ENCODE results near the gene SECTM1. TPM values are rescaled to one million over a fixed set of nuclear protein-coding genes. Genes with fewer than 3 reads are reported as not detected.

SECTM1 gene
- total RNA-seq, 1 donor from 2014 or later: 22.2 TPM

DNA sequence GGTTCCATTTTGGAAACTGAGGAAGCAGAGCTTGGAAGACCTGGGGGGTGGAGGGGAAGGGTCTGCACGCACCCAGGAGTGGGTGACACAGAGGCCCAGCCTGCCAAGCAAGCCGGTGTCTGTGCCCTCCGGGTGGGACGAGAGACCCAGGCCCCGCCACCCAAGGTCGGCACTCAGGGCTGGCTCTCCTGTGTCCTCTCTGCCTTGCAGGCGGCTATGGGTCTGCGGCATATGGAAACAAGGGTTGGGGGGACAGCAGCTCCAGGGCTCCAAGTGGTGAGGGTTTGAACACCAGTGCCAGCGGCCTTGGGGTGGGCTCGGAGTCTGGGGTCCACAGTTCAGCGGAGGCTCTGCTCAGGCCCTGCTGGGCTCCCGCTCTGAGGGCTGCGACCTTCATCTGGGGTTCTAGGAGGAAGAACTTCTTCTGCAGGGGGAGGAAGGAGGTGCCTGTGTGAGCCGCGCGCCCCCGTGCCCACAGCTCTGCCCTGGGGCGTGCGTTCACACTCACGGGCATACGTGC lies 11.6 kb downstream of the SECTM1 start:
- no peak for DNase-seq (ENCODE audit: low spot score)
- ATAC-seq: no peak
- intact Hi-C loops (cut with DNase I): loop anchor here (5.0 to 10.0 kb wide), 2 partner anchors 85 to 117 kb away; no protein-coding TSS in a partner anchor

DNA sequence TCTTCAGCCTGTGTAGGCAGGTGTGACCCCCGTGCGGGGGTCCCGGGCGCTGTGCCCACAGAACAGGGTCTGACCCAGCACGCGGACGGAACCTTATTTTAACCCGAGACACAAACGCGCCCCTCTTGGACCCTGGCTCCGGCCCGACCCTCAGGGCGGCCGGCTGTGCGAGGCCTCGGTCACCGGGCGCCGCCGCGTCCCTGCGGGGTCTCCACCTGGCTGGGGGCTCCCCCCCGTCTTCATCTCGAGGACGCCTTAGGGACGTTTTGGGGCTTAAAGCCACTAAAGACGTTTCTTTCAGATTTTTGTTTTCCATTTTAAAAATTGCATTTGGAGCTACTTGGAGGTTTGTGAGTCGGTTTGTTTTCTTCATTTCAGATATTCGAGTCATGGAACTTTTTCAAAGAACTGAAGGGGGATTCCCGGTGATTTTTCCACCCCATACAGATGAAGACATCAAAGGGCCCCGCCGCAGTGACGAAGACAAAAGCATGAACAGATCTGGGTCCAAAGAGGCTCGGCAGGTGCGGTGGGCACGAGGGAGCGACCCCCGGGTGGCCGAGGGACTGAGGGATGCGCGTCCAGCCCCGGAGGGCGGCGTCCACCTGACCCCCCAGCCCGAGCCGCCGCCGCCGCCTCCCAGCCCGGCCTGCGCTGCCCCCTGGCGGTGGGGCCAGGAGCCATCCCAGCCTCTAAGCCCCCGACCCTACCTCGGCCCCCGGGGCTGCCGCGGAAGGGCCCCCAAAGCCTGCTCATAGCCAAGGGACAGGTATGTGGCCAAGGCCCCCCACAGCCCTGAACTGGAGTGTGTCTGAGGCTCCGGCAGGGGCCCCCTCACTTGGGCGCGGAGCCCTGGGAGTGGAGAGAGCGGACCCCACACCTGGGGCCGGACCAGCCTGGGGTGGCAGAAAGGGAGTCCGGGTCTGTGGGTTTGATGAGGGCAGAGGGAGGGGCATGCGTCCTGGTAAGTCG lies 12.3 kb downstream of the SECTM1 start:
- no peak for DNase-seq (ENCODE audit: low spot score)
- ATAC-seq: peak; percentile 35
- intact Hi-C loops (cut with DNase I): loop anchor here (5.0 to 10.0 kb wide), 2 partner anchors 84 to 116 kb away; no protein-coding TSS in a partner anchor

DNA sequence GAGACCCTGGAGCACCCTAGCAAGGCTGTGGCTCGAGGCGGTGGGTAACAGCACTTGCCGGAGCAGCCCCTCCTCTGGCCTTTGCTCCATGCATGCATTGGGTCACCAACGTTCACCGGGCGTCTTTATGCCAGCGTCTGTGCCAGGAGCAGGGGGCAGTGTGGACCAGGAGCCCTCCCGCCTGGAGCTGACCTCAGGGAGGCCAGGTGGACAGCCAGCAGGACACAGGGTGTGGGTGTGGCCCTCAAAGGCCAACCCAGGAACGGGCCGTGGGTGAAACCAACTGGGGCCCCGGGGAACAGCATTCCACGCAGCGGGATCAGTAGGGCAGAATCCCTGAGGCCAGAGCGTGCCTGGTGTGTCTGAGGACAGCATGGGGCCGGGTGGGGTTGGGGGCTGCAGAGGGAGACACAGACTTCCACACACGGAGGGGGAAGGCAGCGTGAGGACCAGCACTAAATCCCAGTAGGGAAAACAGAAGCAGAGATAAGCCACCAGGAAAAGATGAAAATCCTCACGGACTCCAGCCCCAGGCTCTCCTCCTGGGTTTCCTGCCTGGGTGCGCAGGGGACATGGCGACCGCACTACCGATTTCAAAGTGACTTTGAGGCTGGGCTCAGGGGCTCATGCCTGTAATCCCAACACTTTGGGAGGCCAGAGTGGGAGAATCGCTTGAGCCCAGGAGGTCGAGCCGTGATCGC lies 13.3 kb downstream of the SECTM1 start:
- DNase-seq (ENCODE audit: low spot score) (no peak), ATAC-seq (no peak)
- intact Hi-C loops (cut with DNase I): loop anchor here (5.0 to 10.0 kb wide), 2 partner anchors 83 to 115 kb away; no protein-coding TSS in a partner anchor

DNA sequence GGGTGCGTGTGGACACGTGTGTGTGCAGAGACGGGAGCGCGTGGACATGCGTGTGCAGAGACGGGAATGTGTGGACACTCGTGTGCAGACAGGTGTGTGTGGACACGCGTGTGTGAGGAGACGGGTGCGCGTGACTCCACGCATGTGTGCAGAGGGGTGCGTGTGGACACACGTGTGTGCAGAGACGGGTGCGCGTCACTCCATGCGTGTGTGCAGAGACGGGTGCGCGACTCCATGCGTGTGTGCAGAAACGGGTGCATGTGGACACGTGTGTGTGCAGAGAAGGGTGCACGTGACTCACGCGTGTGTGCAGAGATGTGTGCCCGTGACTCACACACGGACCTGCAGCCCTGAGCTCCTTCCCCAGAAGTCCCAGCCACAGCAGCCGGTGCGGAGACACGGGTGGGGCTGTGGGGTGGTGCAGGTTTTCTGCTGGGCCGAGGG lies 13.9 kb downstream of the SECTM1 start:
- ATAC-seq (no peak), DNase-seq (ENCODE audit: low spot score) (no peak)
- intact Hi-C loops (cut with DNase I): loop anchor here (5.0 to 10.0 kb wide), 3 partner anchors 82 to 275 kb away; no protein-coding TSS in a partner anchor

DNA sequence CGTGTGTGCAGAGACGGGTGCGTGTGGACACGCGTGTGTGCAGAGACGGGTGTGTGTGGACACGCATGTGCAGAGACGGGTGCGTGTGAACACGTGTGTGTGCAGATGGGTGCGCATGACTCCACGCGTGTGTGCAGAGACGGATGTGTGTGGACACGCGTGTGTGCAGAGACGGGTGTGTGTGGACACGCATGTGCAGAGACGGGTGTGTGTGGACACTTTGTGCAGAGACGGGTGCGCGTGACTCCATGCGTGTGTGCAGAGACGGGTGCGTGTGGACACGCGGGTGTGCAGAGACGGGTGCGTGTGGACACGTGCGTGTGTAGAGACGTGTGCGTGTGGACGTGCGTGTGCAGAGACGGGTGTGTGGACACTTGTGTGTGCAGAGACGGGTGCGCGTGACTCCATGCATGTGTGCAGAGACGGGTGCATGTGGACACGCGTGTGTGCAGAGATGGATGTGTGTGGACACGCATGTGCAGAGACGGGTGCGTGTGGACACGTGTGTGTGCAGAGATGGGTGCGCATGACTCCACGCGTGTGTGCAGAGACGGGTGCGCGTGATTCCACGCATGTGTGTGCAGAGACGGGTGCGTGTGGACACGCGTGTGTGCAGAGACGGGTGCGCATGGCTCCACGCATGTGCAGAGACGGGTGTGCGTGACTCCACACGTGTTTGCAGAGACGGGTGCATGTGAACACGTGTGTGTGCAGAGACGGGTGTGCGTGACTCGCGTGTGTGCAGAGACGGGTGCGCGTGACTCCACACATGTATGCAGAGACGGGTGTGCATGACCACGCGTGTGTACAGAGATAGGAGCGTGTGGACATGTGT lies 14.6 kb downstream of the SECTM1 start:
- DNase-seq (ENCODE audit: low spot score): no peak
- ATAC-seq: no peak
- intact Hi-C loops (cut with DNase I): loop anchor here (10.0 kb wide), 1 partner anchor 274 kb away; no protein-coding TSS in a partner anchor

DNA sequence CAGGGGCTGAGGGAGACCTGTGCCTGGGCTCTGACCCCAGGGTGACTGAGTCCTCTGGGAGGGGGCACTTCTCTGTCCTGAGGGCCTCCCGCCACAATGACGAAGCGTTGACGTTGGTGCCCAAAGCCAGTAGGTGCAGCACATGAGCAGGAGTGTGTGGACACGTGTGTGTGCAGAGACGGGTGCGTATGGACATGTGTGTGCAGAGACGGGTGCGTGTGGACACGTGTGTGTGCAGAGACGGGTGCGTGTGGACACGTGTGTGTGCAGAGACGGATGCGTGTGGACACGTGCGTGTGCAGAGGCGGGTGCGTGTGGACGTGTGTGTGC lies 15.4 kb downstream of the SECTM1 start:
- ATAC-seq (no peak), DNase-seq (ENCODE audit: low spot score) (no peak)
- intact Hi-C loops (cut with DNase I): loop anchor here (10.0 kb wide), 1 partner anchor 273 kb away; no protein-coding TSS in a partner anchor

GRCh38 chr17:82317394-82318168 lies 16.0 kb downstream of the SECTM1 start, which contains the start of gene CD7:
Gene CD7, minus strand, starts transcription at chr17:82317608. Its CDS starts 113 bp downstream, at chr17:82317495.
- DNase-seq (ENCODE audit: low spot score): no peak
- intact Hi-C loops (cut with DNase I): loop anchor here (10.0 kb wide), 1 partner anchor 273 kb away; no protein-coding TSS in a partner anchor
- no peak for ATAC-seq

- DNase-seq (ENCODE audit: low spot score): no peak
- intact Hi-C loops (cut with DNase I): loop anchor here (10.0 kb wide), 1 partner anchor 272 kb away; no protein-coding TSS in a partner anchor
- ATAC-seq: no peak
These were observed 16.7 kb downstream of the SECTM1 start for GRCh38 chr17:82316651-82317393.

- intact Hi-C loops (cut with DNase I): loop anchor here (10.0 kb wide), 1 partner anchor 271 kb away; no protein-coding TSS in a partner anchor
- ATAC-seq (peak; percentile 30), DNase-seq (ENCODE audit: low spot score) (no peak)
These were observed 17.7 kb downstream of the SECTM1 start for GRCh38 chr17:82315703-82316358.

DNA sequence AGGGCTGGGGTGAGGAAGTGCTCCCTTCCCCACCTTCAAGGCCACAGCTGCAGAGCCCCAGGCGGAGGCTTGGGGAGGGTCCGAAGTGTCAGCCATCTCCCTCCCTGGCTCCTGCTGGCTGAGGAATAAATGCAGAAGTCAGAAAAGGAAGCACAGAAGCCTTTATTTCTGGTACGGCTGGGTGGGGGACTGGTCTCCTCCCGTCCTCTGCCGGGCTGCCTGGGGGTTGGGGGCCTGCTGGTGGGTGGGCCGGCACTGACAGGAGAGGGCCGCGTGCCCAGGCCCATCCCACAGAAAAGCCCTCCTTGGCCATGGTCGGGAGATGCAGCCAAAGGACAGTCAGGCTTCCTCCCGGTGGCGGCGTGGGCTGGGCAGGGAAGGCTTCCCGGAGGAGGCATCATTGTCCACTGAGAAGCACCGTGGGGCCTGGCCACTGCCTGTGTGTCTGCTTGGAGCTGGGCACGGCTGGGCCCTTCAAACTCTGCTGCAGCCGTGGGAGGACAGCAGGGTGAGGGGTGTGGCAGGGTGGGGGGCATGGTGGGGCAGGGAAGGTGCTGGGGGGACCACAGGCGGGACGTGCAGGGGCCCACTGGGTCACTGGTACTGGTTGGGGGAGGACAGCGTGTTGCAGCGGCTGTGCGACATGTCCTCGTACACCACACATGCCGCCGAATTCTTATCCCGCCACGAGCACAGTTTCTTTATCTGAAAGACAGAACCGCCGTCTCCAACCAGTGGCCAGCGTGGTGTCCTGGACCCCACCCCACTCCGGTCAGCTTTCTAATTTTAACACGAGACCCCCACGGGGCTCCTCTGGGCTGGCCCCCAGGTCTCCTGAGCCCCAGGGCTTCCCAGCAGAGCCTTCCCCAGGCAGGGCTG lies 18.6 kb downstream of the SECTM1 start:
- intact Hi-C loops (cut with DNase I): loop anchor here (10.0 kb wide), 1 partner anchor 270 kb away; no protein-coding TSS in a partner anchor
- DNase-seq (ENCODE audit: low spot score) (no peak), ATAC-seq (no peak)

- DNase-seq (ENCODE audit: low spot score): no peak
- intact Hi-C loops (cut with DNase I): loop anchor here (10.0 kb wide), 1 partner anchor 269 kb away; no protein-coding TSS in a partner anchor
These were observed 19.4 kb downstream of the SECTM1 start for GRCh38 chr17:82314012-82314726.

DNA sequence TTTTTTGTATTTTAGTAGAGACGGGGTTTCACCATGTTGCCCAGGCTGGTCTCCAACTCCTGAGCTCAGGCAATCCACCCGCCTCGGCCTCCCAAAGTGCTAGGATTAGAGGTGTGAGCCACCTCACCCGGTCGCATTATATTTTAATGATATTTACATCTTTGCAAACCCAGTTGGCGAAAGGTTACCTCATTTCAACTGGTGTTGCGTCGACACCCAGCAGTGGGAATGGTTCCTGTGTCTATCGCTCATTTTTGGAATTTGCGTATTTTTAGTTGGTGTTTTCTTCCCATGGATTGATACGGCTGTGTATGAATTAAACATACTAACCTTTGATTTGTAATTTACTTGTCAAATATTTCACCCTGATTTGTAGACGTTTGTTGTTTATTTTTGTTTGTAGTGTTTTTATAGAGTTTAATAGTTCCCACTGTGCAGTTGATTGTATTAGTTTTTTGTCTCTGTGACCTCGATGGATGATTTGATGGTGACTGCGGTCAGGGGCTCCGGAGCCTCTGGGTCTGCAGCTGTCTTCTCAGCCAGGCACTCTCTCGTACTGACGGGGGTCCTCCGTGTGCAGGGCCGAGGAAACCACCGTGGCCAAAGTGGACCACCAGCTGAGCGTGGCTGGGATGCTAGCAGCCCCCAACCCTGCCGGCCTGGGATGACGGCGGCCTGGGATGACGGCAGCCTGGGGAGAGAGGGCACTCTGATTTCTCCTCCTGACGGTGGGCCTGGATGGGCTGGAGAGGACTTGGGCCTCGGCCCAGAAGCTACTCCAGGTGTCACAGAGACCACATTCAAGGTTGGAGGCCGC lies 20.2 kb downstream of the SECTM1 start:
- ATAC-seq: no peak
- DNase-seq (ENCODE audit: low spot score): no peak
- intact Hi-C loops (cut with DNase I): loop anchor here (10.0 kb wide), 1 partner anchor 269 kb away; no protein-coding TSS in a partner anchor

More at GRCh38 chr17:82314012-82314726, 19.4 kb downstream of the SECTM1 start:
- no peak for ATAC-seq

DNA sequence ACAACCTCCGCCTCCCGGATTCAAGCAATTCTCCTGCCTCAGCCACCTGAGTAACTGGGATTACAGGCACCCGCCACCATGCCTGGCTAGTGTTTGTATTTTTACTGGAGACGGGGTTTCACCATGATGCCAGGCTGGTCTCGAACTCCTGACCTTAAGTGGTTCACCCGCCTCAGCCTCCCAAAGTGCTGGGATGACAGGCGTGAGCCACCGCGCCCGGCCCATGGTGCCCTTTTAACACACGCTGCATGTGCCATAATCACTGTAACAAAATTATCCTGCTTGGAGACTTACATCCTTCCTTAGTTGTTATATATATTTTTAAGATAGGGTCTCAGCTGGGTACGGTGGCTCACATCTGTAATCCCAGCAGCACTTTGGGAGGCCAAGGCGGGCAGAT lies 21.6 kb downstream of the SECTM1 start:
- intact Hi-C loops (cut with DNase I): loop anchor here (10.0 kb wide), 1 partner anchor 267 kb away; no protein-coding TSS in a partner anchor

GRCh38 chr17:82310877-82311276 lies 22.7 kb downstream of the SECTM1 start:
- intact Hi-C loops (cut with DNase I): loop anchor here (10.0 kb wide), 1 partner anchor 266 kb away; no protein-coding TSS in a partner anchor
- DNase-seq (ENCODE audit: low spot score): no peak
- no peak for ATAC-seq

More for the DNA sequence above, 21.6 kb downstream of the SECTM1 start:
- ATAC-seq: no peak
- no peak for DNase-seq (ENCODE audit: low spot score)

Measured in sciatic nerve (tissue), 2 donors.